ENCODE results near the gene PNRC1. TPM values are rescaled to one million over a fixed set of nuclear protein-coding genes. Genes with fewer than 3 reads are reported as not detected.

The PNRC1 gene
- total and polyA plus RNA-seq, 2 experiments from 2014 or later, result 35.0 to 38.6 TPM

- TF ChIP-seq NANOG (IDR thresholded peaks at IDR 0.05; ENCODE audit: borderline replicate concordance) (no peak), EZH2 (IDR thresholded peaks at IDR 0.05; ENCODE audit: low read depth, unreplicated experiment) (no peak), STAT1 (IDR thresholded peaks at IDR 0.05; ENCODE audit: unreplicated experiment) (no peak), POLR2AphosphoS5 (IDR thresholded peaks at IDR 0.05; ENCODE audit: low read depth) (no peak), EZH2phosphoT487 (IDR thresholded peaks at IDR 0.05; ENCODE audit: unreplicated experiment) (no peak), CREB1 (CRISPR knock-in tag; IDR thresholded peaks at IDR 0.05; ENCODE audit: low read depth) (no peak), ZNF114 (CRISPR knock-in tag; IDR thresholded peaks at IDR 0.05) (no peak), ZNF462 (CRISPR knock-in tag; IDR thresholded peaks at IDR 0.05) (no peak), ZNF331 (CRISPR knock-in tag; IDR thresholded peaks at IDR 0.05; ENCODE audit: low read depth) (no peak)
- Mint-ChIP-seq H3K4me1 (no peaks in the 10 kb centered on the region), H3K36me3 (ENCODE audit: low read depth) (peaks cover 3% of the 10 kb centered on the region; the same call in 1 of the 3 replicates), H3K4me3 (no peak overlapping the region), H3K9me3 (peaks cover 9% of the 10 kb centered on the region), H3K27me3 (ENCODE audit: insufficient read depth, low read depth, poor library complexity) (no peaks in the 10 kb centered on the region), H3K27ac (no peak overlapping the region)
- Histone ChIP-seq H3K4me3 (no peak overlapping the region), H3K27me3 (ENCODE audit: insufficient read depth) (no peaks in the 10 kb centered on the region), H3K79me2 (replicated peaks; ENCODE audit: insufficient read depth) (no peaks in the 10 kb centered on the region), H2AFZ (no peak overlapping the region), H3K4me2 (no peak overlapping the region), H4K20me1 (replicated peaks; ENCODE audit: insufficient read depth) (no peaks in the 10 kb centered on the region), H3K4me1 (ENCODE audit: insufficient read depth) (no peaks in the 10 kb centered on the region), H3F3A (replicated peaks; ENCODE audit: low read depth) (no peaks in the 10 kb centered on the region), H3K9me2 (ENCODE audit: insufficient read depth) (no peaks in the 10 kb centered on the region), H3K36me3 (ENCODE audit: insufficient read depth) (no peaks in the 10 kb centered on the region; the same call in 1 of the 2 replicates), H3K27ac (ENCODE audit: low read depth) (no peak overlapping the region)
- DNase-seq (ENCODE audit: low spot score) (no peak), ATAC-seq (no peak)
Measured at GRCh38 chr6:89073014-89073620, 7.4 kb upstream of the PNRC1 start.

Data from GM23338 (cell line).